Measurements from ENCODE around the gene RHBDD3.

The RHBDD3 gene

GRCh38 chr22:29216873-29217666 lies 50.7 kb downstream of the RHBDD3 start:
- no peak for DNase-seq (ENCODE audit: low spot score)

GRCh38 chr22:29216011-29216872 lies 51.5 kb downstream of the RHBDD3 start:
- no peak for DNase-seq (ENCODE audit: low spot score)

GRCh38 chr22:29215012-29215860 lies 52.5 kb downstream of the RHBDD3 start:
- DNase-seq (ENCODE audit: low spot score), result no peak

GRCh38 chr22:29214232-29214631 lies 53.5 kb downstream of the RHBDD3 start:
- DNase-seq (ENCODE audit: low spot score), result no peak

- no peak for DNase-seq (ENCODE audit: low spot score)
These were observed 54.3 kb downstream of the RHBDD3 start for GRCh38 chr22:29213493-29213892.

- DNase-seq (ENCODE audit: low spot score), result no peak
These were observed 55.0 kb downstream of the RHBDD3 start for GRCh38 chr22:29212743-29213142.

- DNase-seq (ENCODE audit: low spot score), result no peak
These were observed 56.3 kb downstream of the RHBDD3 start for GRCh38 chr22:29211466-29211865.

- DNase-seq (ENCODE audit: low spot score), result no peak
These were observed 56.7 kb downstream of the RHBDD3 start for GRCh38 chr22:29211066-29211465.
